ENCODE measurements around the gene NIT1.

The NIT1 gene

DNA sequence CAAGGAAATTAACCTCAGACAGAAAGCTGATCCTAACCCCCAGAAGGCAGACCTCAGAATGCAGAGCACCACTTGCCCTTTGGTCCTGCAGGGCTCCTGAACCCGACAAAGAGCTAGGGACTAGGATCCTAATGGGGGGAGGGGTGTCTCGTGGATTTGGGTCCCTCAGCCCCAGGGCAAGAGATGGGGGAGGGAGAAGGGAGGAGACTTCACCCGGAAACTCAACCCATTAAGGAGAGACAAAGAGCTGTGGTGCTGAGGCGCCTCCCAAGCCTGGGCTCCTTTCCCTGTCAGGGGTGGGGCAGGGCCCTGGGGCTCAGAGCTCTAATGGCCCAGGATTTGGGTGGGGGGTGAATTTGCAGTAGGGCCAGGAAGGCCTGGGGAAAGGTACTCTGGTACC lies 31.4 kb upstream of the NIT1 start:
- H3K27ac ChIP-seq (ENCODE audit: low read depth, low read length), result no peak overlapping the region
- H3K27me3 ChIP-seq (ENCODE audit: control insufficient read depth in 1 of 2, insufficient read depth in 2 of 2, low read length in 2 of 2), result no peaks in the 10 kb centered on the region
- H3K9me3 ChIP-seq (ENCODE audit: low read length), result no peaks in the 10 kb centered on the region
- no peaks in the 10 kb centered on the region for H3K4me1 ChIP-seq (ENCODE audit: insufficient read depth, low read length)
- H3K36me3 ChIP-seq (ENCODE audit: insufficient read depth, low read length), result no peaks in the 10 kb centered on the region
- no peak overlapping the region for H3K9ac ChIP-seq (ENCODE audit: low read length)
- H3K4me3 ChIP-seq (ENCODE audit: low read depth in 1 of 2, low read length in 2 of 2), result no peak overlapping the region

- Histone ChIP-seq H3K4me3 (ENCODE audit: low read depth in 1 of 2, low read length in 2 of 2) (no peak overlapping the region), H3K36me3 (ENCODE audit: insufficient read depth, low read length) (no peaks in the 10 kb centered on the region), H3K9me3 (ENCODE audit: low read length) (no peaks in the 10 kb centered on the region), H3K4me1 (ENCODE audit: insufficient read depth, low read length) (no peaks in the 10 kb centered on the region), H3K27ac (ENCODE audit: low read depth, low read length) (no peak overlapping the region), H3K27me3 (ENCODE audit: control insufficient read depth in 1 of 2, insufficient read depth in 2 of 2, low read length in 2 of 2) (no peaks in the 10 kb centered on the region), H3K9ac (ENCODE audit: low read length) (no peak overlapping the region)
Observed at GRCh38 chr1:161088587-161089110, 29.3 kb upstream of the NIT1 start.

- Histone ChIP-seq H3K27me3 (ENCODE audit: control insufficient read depth in 1 of 2, insufficient read depth in 2 of 2, low read length in 2 of 2) (no peaks in the 10 kb centered on the region), H3K36me3 (ENCODE audit: insufficient read depth, low read length) (no peaks in the 10 kb centered on the region), H3K9ac (ENCODE audit: low read length) (no peak within 1 kb of the TSS), H3K4me1 (ENCODE audit: insufficient read depth, low read length) (no peaks in the 10 kb centered on the region), H3K9me3 (ENCODE audit: low read length) (no peaks in the 10 kb centered on the region), H3K4me3 (ENCODE audit: low read depth in 1 of 2, low read length in 2 of 2) (no peak within 1 kb of the TSS), H3K27ac (ENCODE audit: low read depth, low read length) (no peak within 1 kb of the TSS)
Observed at GRCh38 chr1:161089251-161089924, 28.5 kb upstream of the NIT1 start, which contains the start of gene NECTIN4. NECTIN4 (minus strand) TSS chr1:161089558; CDS start chr1:161089296, 262 bp downstream.

- no peaks in the 10 kb centered on the region for H3K27me3 ChIP-seq (ENCODE audit: control insufficient read depth in 1 of 2, insufficient read depth in 2 of 2, low read length in 2 of 2)
- no peaks in the 10 kb centered on the region for H3K4me1 ChIP-seq (ENCODE audit: insufficient read depth, low read length)
- no peaks in the 10 kb centered on the region for H3K9me3 ChIP-seq (ENCODE audit: low read length)
- no peak overlapping the region for H3K27ac ChIP-seq (ENCODE audit: low read depth, low read length)
- no peak overlapping the region for H3K9ac ChIP-seq (ENCODE audit: low read length)
- H3K4me3 ChIP-seq (ENCODE audit: low read depth in 1 of 2, low read length in 2 of 2), result no peak overlapping the region
- H3K36me3 ChIP-seq (ENCODE audit: insufficient read depth, low read length), result no peaks in the 10 kb centered on the region
Observed at GRCh38 chr1:161089938-161090337, 28.0 kb upstream of the NIT1 start.

- H3K4me1 ChIP-seq (ENCODE audit: insufficient read depth, low read length), result no peaks in the 10 kb centered on the region
- no peaks in the 10 kb centered on the region for H3K36me3 ChIP-seq (ENCODE audit: insufficient read depth, low read length)
- no peaks in the 10 kb centered on the region for H3K9me3 ChIP-seq (ENCODE audit: low read length)
- H3K9ac ChIP-seq (ENCODE audit: low read length), result no peak overlapping the region
- H3K4me3 ChIP-seq (ENCODE audit: low read depth in 1 of 2, low read length in 2 of 2), result no peak overlapping the region
- no peak overlapping the region for H3K27ac ChIP-seq (ENCODE audit: low read depth, low read length)
- no peaks in the 10 kb centered on the region for H3K27me3 ChIP-seq (ENCODE audit: control insufficient read depth in 1 of 2, insufficient read depth in 2 of 2, low read length in 2 of 2)
Observed at GRCh38 chr1:161090617-161091016, 27.3 kb upstream of the NIT1 start.

GRCh38 chr1:161091093-161091492 lies 26.8 kb upstream of the NIT1 start:
- H3K9ac ChIP-seq (ENCODE audit: low read length), result no peak overlapping the region
- H3K36me3 ChIP-seq (ENCODE audit: insufficient read depth, low read length), result no peaks in the 10 kb centered on the region
- H3K9me3 ChIP-seq (ENCODE audit: low read length), result no peaks in the 10 kb centered on the region
- H3K4me3 ChIP-seq (ENCODE audit: low read depth in 1 of 2, low read length in 2 of 2), result no peak overlapping the region
- no peak overlapping the region for H3K27ac ChIP-seq (ENCODE audit: low read depth, low read length)
- H3K4me1 ChIP-seq (ENCODE audit: insufficient read depth, low read length), result no peaks in the 10 kb centered on the region
- H3K27me3 ChIP-seq (ENCODE audit: control insufficient read depth in 1 of 2, insufficient read depth in 2 of 2, low read length in 2 of 2), result no peaks in the 10 kb centered on the region

- Histone ChIP-seq H3K27ac (ENCODE audit: low read depth, low read length) (no peak overlapping the region), H3K27me3 (ENCODE audit: control insufficient read depth in 1 of 2, insufficient read depth in 2 of 2, low read length in 2 of 2) (no peaks in the 10 kb centered on the region), H3K4me3 (ENCODE audit: low read depth in 1 of 2, low read length in 2 of 2) (no peak overlapping the region), H3K9me3 (ENCODE audit: low read length) (no peaks in the 10 kb centered on the region), H3K36me3 (ENCODE audit: insufficient read depth, low read length) (no peaks in the 10 kb centered on the region), H3K9ac (ENCODE audit: low read length) (no peak overlapping the region), H3K4me1 (ENCODE audit: insufficient read depth, low read length) (no peaks in the 10 kb centered on the region)
Observed at GRCh38 chr1:161091796-161092507, 26.0 kb upstream of the NIT1 start.

DNA sequence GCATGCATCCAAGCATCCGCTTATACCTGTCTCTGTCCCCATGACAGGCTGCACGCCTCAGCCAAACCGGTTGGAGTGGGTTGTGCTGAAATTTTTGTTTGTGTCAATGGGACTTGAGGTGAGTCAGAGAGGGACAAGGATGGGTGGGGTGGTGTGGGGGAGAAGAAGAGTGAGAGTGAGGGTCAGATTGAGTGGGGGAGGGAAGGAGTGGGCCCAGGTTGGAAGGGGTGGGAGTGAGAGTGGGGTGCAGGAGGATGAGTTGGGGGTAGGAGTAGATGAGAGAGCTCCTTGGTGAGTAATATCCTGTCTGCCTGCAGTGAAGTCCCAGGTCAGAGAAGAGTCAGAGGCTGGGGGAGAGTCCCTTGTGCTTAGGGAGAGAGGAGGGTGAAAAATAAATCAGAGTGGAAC lies 25.3 kb upstream of the NIT1 start:
- Histone ChIP-seq H3K36me3 (ENCODE audit: insufficient read depth, low read length) (no peaks in the 10 kb centered on the region), H3K27ac (ENCODE audit: low read depth, low read length) (no peak overlapping the region), H3K27me3 (ENCODE audit: control insufficient read depth in 1 of 2, insufficient read depth in 2 of 2, low read length in 2 of 2) (no peaks in the 10 kb centered on the region), H3K9me3 (ENCODE audit: low read length) (no peaks in the 10 kb centered on the region), H3K9ac (ENCODE audit: low read length) (no peak overlapping the region), H3K4me3 (ENCODE audit: low read depth in 1 of 2, low read length in 2 of 2) (no peak overlapping the region), H3K4me1 (ENCODE audit: insufficient read depth, low read length) (peaks cover 6% of the 10 kb centered on the region)

DNA sequence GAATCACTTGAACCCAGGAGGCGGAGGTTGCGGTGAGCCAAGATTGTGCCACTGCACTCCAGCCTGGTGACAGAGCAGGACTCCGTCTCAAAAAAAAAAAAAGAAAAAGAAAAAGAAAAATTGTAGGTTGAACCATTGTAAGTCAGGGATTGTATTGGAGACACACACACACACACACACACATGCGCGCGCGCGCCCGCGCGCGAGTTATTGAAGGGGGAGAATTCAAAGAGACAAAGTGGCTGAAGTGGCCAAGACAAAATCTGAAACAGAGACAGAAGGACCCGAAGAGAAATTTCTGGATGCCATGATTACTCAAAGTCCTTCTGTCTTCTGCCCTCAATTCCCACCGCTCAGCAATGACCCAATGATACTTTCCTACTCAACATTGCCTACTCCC lies 23.4 kb upstream of the NIT1 start:
- Histone ChIP-seq H3K9me3 (ENCODE audit: low read length) (no peaks in the 10 kb centered on the region), H3K27ac (ENCODE audit: low read depth, low read length) (no peak overlapping the region), H3K4me1 (ENCODE audit: insufficient read depth, low read length) (peaks cover 7% of the 10 kb centered on the region), H3K9ac (ENCODE audit: low read length) (no peak overlapping the region), H3K4me3 (ENCODE audit: low read depth in 1 of 2, low read length in 2 of 2) (no peak overlapping the region), H3K27me3 (ENCODE audit: control insufficient read depth in 1 of 2, insufficient read depth in 2 of 2, low read length in 2 of 2) (no peaks in the 10 kb centered on the region), H3K36me3 (ENCODE audit: insufficient read depth, low read length) (no peaks in the 10 kb centered on the region)

- H3K27ac ChIP-seq (ENCODE audit: low read depth, low read length), result no peak overlapping the region
- peaks cover 7% of the 10 kb centered on the region for H3K4me1 ChIP-seq (ENCODE audit: insufficient read depth, low read length)
- H3K9ac ChIP-seq (ENCODE audit: low read length), result no peak overlapping the region
- H3K27me3 ChIP-seq (ENCODE audit: control insufficient read depth in 1 of 2, insufficient read depth in 2 of 2, low read length in 2 of 2), result no peaks in the 10 kb centered on the region
- H3K36me3 ChIP-seq (ENCODE audit: insufficient read depth, low read length), result peaks cover 7% of the 10 kb centered on the region
- no peak overlapping the region for H3K4me3 ChIP-seq (ENCODE audit: low read depth in 1 of 2, low read length in 2 of 2)
- H3K9me3 ChIP-seq (ENCODE audit: low read length), result no peaks in the 10 kb centered on the region
Observed at GRCh38 chr1:161095230-161095629, 22.7 kb upstream of the NIT1 start.

GRCh38 chr1:161096015-161096414 lies 21.9 kb upstream of the NIT1 start:
- Histone ChIP-seq H3K4me3 (ENCODE audit: low read depth in 1 of 2, low read length in 2 of 2) (no peak overlapping the region), H3K36me3 (ENCODE audit: insufficient read depth, low read length) (peaks cover 8% of the 10 kb centered on the region), H3K9ac (ENCODE audit: low read length) (no peak overlapping the region), H3K27ac (ENCODE audit: low read depth, low read length) (no peak overlapping the region), H3K4me1 (ENCODE audit: insufficient read depth, low read length) (peaks cover 7% of the 10 kb centered on the region), H3K9me3 (ENCODE audit: low read length) (no peaks in the 10 kb centered on the region), H3K27me3 (ENCODE audit: control insufficient read depth in 1 of 2, insufficient read depth in 2 of 2, low read length in 2 of 2) (no peaks in the 10 kb centered on the region)
